ENCODE data around the gene PIM1. TPM values are rescaled to one million over a fixed set of nuclear protein-coding genes. Genes with fewer than 3 reads are reported as not detected.

Gene PIM1
- total and polyA plus RNA-seq, 9 of the 15 experiments (the other 6 are each of a cell fraction or from before 2014, with no cell fraction given), result 19.0 to 789 (median 212) TPM

DNA sequence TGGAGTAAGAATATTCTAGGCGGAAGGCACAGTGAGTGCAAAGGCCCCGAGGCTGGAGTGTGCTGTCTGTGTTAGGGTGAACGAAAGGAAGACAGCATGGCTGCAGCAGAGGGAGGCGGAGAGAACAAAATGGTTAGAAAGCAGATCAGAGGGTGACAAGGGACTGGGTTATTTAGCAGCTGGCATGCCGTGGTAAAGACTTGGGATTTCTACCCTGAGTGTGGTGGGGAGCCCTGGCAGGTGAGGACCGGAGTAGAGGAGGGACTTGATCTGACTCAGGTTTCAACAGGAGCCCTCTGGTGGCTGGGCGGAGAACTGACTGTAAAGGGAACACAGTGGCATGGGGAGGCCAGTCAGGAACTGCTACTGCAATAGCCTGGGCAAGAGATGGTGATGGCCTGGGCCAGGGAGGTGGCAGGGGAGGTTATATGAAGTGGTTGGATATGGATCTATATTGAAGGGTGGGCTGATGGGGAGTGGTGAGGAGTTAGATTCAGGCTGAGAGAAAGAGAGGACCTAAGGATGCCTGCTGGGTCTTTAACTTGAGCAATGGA, 38.0 kb downstream of the PIM1 start (continued):
- TF ChIP-seq, protein P1, sequence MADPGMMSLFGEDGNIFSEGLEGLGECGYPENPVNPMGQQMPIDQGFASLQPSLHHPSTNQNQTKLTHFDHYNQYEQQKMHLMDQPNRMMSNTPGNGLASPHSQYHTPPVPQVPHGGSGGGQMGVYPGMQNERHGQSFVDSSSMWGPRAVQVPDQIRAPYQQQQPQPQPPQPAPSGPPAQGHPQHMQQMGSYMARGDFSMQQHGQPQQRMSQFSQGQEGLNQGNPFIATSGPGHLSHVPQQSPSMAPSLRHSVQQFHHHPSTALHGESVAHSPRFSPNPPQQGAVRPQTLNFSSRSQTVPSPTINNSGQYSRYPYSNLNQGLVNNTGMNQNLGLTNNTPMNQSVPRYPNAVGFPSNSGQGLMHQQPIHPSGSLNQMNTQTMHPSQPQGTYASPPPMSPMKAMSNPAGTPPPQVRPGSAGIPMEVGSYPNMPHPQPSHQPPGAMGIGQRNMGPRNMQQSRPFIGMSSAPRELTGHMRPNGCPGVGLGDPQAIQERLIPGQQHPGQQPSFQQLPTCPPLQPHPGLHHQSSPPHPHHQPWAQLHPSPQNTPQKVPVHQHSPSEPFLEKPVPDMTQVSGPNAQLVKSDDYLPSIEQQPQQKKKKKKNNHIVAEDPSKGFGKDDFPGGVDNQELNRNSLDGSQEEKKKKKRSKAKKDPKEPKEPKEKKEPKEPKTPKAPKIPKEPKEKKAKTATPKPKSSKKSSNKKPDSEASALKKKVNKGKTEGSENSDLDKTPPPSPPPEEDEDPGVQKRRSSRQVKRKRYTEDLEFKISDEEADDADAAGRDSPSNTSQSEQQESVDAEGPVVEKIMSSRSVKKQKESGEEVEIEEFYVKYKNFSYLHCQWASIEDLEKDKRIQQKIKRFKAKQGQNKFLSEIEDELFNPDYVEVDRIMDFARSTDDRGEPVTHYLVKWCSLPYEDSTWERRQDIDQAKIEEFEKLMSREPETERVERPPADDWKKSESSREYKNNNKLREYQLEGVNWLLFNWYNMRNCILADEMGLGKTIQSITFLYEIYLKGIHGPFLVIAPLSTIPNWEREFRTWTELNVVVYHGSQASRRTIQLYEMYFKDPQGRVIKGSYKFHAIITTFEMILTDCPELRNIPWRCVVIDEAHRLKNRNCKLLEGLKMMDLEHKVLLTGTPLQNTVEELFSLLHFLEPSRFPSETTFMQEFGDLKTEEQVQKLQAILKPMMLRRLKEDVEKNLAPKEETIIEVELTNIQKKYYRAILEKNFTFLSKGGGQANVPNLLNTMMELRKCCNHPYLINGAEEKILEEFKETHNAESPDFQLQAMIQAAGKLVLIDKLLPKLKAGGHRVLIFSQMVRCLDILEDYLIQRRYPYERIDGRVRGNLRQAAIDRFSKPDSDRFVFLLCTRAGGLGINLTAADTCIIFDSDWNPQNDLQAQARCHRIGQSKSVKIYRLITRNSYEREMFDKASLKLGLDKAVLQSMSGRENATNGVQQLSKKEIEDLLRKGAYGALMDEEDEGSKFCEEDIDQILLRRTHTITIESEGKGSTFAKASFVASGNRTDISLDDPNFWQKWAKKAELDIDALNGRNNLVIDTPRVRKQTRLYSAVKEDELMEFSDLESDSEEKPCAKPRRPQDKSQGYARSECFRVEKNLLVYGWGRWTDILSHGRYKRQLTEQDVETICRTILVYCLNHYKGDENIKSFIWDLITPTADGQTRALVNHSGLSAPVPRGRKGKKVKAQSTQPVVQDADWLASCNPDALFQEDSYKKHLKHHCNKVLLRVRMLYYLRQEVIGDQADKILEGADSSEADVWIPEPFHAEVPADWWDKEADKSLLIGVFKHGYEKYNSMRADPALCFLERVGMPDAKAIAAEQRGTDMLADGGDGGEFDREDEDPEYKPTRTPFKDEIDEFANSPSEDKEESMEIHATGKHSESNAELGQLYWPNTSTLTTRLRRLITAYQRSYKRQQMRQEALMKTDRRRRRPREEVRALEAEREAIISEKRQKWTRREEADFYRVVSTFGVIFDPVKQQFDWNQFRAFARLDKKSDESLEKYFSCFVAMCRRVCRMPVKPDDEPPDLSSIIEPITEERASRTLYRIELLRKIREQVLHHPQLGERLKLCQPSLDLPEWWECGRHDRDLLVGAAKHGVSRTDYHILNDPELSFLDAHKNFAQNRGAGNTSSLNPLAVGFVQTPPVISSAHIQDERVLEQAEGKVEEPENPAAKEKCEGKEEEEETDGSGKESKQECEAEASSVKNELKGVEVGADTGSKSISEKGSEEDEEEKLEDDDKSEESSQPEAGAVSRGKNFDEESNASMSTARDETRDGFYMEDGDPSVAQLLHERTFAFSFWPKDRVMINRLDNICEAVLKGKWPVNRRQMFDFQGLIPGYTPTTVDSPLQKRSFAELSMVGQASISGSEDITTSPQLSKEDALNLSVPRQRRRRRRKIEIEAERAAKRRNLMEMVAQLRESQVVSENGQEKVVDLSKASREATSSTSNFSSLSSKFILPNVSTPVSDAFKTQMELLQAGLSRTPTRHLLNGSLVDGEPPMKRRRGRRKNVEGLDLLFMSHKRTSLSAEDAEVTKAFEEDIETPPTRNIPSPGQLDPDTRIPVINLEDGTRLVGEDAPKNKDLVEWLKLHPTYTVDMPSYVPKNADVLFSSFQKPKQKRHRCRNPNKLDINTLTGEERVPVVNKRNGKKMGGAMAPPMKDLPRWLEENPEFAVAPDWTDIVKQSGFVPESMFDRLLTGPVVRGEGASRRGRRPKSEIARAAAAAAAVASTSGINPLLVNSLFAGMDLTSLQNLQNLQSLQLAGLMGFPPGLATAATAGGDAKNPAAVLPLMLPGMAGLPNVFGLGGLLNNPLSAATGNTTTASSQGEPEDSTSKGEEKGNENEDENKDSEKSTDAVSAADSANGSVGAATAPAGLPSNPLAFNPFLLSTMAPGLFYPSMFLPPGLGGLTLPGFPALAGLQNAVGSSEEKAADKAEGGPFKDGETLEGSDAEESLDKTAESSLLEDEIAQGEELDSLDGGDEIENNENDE (IDR thresholded peaks at IDR 0.05; ENCODE audit: low read depth, low read length), result no peak
- no peak; the same call in 1 of the 2 replicates for TF ChIP-seq ETV1 (tag; conservative IDR thresholded peaks at IDR 0.05; ENCODE audit: low read depth)
- TF ChIP-seq, protein P2, sequence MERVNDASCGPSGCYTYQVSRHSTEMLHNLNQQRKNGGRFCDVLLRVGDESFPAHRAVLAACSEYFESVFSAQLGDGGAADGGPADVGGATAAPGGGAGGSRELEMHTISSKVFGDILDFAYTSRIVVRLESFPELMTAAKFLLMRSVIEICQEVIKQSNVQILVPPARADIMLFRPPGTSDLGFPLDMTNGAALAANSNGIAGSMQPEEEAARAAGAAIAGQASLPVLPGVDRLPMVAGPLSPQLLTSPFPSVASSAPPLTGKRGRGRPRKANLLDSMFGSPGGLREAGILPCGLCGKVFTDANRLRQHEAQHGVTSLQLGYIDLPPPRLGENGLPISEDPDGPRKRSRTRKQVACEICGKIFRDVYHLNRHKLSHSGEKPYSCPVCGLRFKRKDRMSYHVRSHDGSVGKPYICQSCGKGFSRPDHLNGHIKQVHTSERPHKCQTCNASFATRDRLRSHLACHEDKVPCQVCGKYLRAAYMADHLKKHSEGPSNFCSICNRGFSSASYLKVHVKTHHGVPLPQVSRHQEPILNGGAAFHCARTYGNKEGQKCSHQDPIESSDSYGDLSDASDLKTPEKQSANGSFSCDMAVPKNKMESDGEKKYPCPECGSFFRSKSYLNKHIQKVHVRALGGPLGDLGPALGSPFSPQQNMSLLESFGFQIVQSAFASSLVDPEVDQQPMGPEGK (CRISPR knock-in tag; IDR thresholded peaks at IDR 0.05; ENCODE audit: borderline replicate concordance), result peak; percentile 78; the same call in 1 of the 2 replicates
- peak; percentile 57 for TF ChIP-seq NEUROD1 (IDR thresholded peaks at IDR 0.05; ENCODE audit: borderline replicate concordance, low read depth, low read length, partially characterized antibody)
- TF ChIP-seq SAFB2 (IDR thresholded peaks at IDR 0.05; ENCODE audit: borderline replicate concordance, low read depth, low read length, severe bottlenecking), result no peak
- TF ChIP-seq ZNF584 (CRISPR knock-in tag; IDR thresholded peaks at IDR 0.05; ENCODE audit: low read depth), result no peak
- TF ChIP-seq SRF (CRISPR knock-in tag; IDR thresholded peaks at IDR 0.05), result 0 out of 4 replicates have a peak, but pooled peaks of 1 of the 2 experiments have one; percentile 7
- TF ChIP-seq MYNN (IDR thresholded peaks at IDR 0.05), result peak; percentile 77
- no peak for TF ChIP-seq MYNN (CRISPR knock-in tag; IDR thresholded peaks at IDR 0.05)
- peak; percentile 76; the same call in 1 of the 2 replicates for TF ChIP-seq ZNF695 (CRISPR knock-in tag; IDR thresholded peaks at IDR 0.05)
- TF ChIP-seq, protein P3, sequence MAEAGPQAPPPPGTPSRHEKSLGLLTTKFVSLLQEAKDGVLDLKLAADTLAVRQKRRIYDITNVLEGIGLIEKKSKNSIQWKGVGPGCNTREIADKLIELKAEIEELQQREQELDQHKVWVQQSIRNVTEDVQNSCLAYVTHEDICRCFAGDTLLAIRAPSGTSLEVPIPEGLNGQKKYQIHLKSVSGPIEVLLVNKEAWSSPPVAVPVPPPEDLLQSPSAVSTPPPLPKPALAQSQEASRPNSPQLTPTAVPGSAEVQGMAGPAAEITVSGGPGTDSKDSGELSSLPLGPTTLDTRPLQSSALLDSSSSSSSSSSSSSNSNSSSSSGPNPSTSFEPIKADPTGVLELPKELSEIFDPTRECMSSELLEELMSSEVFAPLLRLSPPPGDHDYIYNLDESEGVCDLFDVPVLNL (CRISPR knock-in tag; IDR thresholded peaks at IDR 0.05; ENCODE audit: low read depth), result no peak
